Activated CD4-positive, alpha-beta memory T cell treated with anti-CD3 and anti-CD28 coated beads for 36 hours (primary cell): Measurements from ENCODE around the gene PML. TPM values are rescaled to one million over a fixed set of nuclear protein-coding genes. Genes with fewer than 3 reads are reported as not detected.
"Not testable (repeated sequence)": the region's sequence is repeated elsewhere in the genome, so short reads cannot be mapped to it uniquely, and the experiment has no call there.

ENCODE experiments used
- CTCF ChIA-PET: fragments of 350-600 bp; sonication (Branson Sonifier 250); formaldehyde crosslinking; loops from one replicate; lab custom pipeline; 2021; ENCODE audit warnings: antibody characterized with exemption, inconsistent platforms; lab: Charles Lee
- POLR2A ChIA-PET: fragments of 350-600 bp; sonication (Branson Sonifier 250); formaldehyde crosslinking; loops from one replicate; lab custom pipeline; 2021; ENCODE audit warnings: antibody characterized with exemption; lab: Charles Lee
- DNase-seq: peaks from one replicate; pipeline ENCODE4 v3.0.0-alpha.2; 2020
- H3K27ac Mint-ChIP-seq: one replicate; pipeline ENCODE4 v1.8.0; 2021; ENCODE audit warnings: mixed read lengths
- H3K27me3 Mint-ChIP-seq: one replicate; pipeline ENCODE4 v1.8.0; 2021; ENCODE audit warnings: mixed read lengths
- H3K36me3 Mint-ChIP-seq: one replicate; pipeline ENCODE4 v1.8.0; 2021; ENCODE audit warnings: mixed read lengths
- H3K4me1 Mint-ChIP-seq: one replicate; pipeline ENCODE4 v1.8.0; 2021; ENCODE audit warnings: low read depth, mixed read lengths
- H3K4me3 Mint-ChIP-seq: one replicate; pipeline ENCODE4 v1.8.0; 2021; ENCODE audit warnings: mild to moderate bottlenecking, mixed read lengths
- H3K9me3 Mint-ChIP-seq: one replicate; pipeline ENCODE4 v1.8.0; 2021; ENCODE audit warnings: mixed read lengths
- intact Hi-C: fragments of 100-400 bp; cut with micrococcal nuclease; formaldehyde crosslinking; loops from one replicate; pipeline ENCODE4 v1.15.1; 2023
- total RNA-seq, 2 experiments: library from RNA; stranded (reverse); gene quantifications; one replicate each; pipeline ENCODE4 v1.2.3, GENCODE V29; 2021

The PML gene
- total RNA-seq, 2 experiments from 2014 or later = 67.6 to 69.8 TPM

DNA sequence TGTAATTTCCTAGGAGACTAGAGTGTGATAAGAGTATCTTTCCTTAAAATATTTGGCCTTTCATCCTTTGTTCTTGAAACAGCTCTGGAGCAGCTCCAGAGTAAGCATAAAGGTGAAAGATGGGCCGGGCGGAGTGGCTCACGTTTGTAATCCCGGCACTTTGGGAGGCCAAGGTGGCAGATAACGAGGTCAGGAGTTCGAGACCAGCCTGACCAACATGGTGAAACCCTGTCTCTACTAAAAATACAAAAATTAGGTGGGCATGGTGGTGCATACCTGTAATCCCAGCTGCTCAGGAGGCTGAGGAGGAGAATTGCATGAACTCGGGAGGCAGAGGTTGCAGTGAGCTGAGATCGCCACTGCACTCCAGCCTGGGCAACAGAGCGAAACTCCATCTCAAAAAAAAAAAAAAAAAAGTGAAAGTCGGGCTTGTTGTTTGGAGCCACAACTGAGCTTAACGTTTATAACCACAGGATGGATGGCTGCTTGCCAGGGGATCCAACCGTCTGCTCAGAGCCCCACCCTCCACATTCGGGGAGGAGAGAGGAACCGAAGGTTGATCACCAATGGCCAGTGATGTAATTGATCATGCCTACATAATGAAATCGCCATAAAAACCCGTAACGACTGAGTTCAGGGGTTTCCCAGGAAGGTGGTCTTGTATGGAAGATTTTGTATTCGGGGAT lies 18.9 kb upstream of the PML start:
- CTCF ChIA-PET = interaction anchor here (0.6 to 8.6 kb wide), 11 partner anchors 10 to 298 kb away, joined by 3 to 98 read pairs (median 5); partner anchors contain the start of gene PML
- H3K36me3 Mint-ChIP-seq, H3K4me3 Mint-ChIP-seq, H3K27ac Mint-ChIP-seq, intact Hi-C loops, H3K9me3 Mint-ChIP-seq: not testable (repeated sequence)
- POLR2A ChIA-PET = interaction anchor here (1.3 kb wide), 1 partner anchor 31 kb away, joined by 5 read pairs; no protein-coding TSS in a partner anchor
- peak; percentile 59 for DNase-seq
- Mint-ChIP-seq H3K27me3 (peaks cover 19% of the 10 kb centered on the region), H3K4me1 (peaks cover 28% of the 10 kb centered on the region)

GRCh38 chr15:73978896-73979295 lies 15.6 kb upstream of the PML start:
- Mint-ChIP-seq H3K4me3 (no peak overlapping the region), H3K36me3 (peaks cover 7% of the 10 kb centered on the region), H3K27me3 (peaks cover 17% of the 10 kb centered on the region), H3K4me1 (peaks cover 44% of the 10 kb centered on the region), H3K9me3 (peaks cover 2% of the 10 kb centered on the region), H3K27ac (peak overlapping the region; percentile 4)
- no peak for DNase-seq
- POLR2A ChIA-PET = interaction anchor here (0.8 kb wide), 1 partner anchor 28 kb away, joined by 3 read pairs; no protein-coding TSS in a partner anchor
- CTCF ChIA-PET = interaction anchor here (0.6 to 1.8 kb wide), 5 partner anchors 14 to 69 kb away, joined by 3 to 5 read pairs (median 4); partner anchors contain the start of gene PML
- intact Hi-C loops = loop anchor here (2.0 kb wide), 1 partner anchor 16 kb away; the partner anchor contains the start of gene PML

DNA sequence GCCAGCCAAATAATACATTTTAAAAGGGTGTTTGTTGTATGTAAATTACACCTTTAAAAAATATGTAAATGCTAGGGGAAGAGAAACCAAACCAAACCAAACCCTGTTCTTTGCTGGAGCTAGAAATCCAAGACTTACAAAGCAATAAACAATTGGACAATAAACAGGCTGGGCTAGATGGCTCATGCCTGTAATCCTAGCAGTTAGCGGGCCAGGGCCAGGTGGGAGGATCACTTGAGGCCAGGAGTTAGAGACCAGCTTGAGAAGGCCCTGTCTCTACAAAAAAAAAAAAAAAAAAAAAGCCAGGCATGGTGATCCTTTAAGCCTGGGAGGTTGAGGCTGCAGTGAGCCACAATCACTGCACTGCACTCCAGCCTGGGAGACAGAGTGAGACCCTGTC lies 14.9 kb upstream of the PML start:
- H3K4me1 Mint-ChIP-seq = peaks cover 39% of the 10 kb centered on the region
- peaks cover 8% of the 10 kb centered on the region for H3K36me3 Mint-ChIP-seq
- H3K27ac Mint-ChIP-seq = no peak overlapping the region
- H3K9me3 Mint-ChIP-seq = no peaks in the 10 kb centered on the region
- CTCF ChIA-PET = interaction anchor here (1.5 kb wide), 2 partner anchors 13 to 68 kb away, joined by 4 to 5 read pairs; no protein-coding TSS in a partner anchor
- intact Hi-C loops = loop anchor here (2.0 kb wide), 1 partner anchor 15 kb away; the partner anchor contains the start of gene PML
- POLR2A ChIA-PET = interaction anchor here (0.8 kb wide), 1 partner anchor 27 kb away, joined by 3 read pairs; no protein-coding TSS in a partner anchor
- peaks cover 12% of the 10 kb centered on the region for H3K27me3 Mint-ChIP-seq
- DNase-seq = no peak
- no peak overlapping the region for H3K4me3 Mint-ChIP-seq

- Mint-ChIP-seq H3K9me3 (no peaks in the 10 kb centered on the region), H3K36me3 (peaks cover 6% of the 10 kb centered on the region), H3K4me1 (peaks cover 22% of the 10 kb centered on the region), H3K27ac (peak overlapping the region; percentile 82), H3K4me3 (peak overlapping the region; percentile 52), H3K27me3 (no peaks in the 10 kb centered on the region)
- intact Hi-C loops = loop anchor here (2.0 kb wide), 1 partner anchor 25 kb away; no protein-coding TSS in a partner anchor
- CTCF ChIA-PET = interaction anchor here (1.0 to 1.6 kb wide), 3 partner anchors 9 to 55 kb away, joined by 3 to 9 read pairs (median 4); no protein-coding TSS in a partner anchor
- DNase-seq = peak; percentile 50
- POLR2A ChIA-PET = interaction anchor here (1.1 to 1.6 kb wide), 5 partner anchors 9 to 25 kb away, joined by 3 to 9 read pairs (median 5); partner anchors contain the start of gene PML
Observed at GRCh38 chr15:73981761-73982221, 12.7 kb upstream of the PML start.

- Mint-ChIP-seq H3K4me3 (peak overlapping the region; percentile 52), H3K27me3 (no peaks in the 10 kb centered on the region), H3K4me1 (peaks cover 22% of the 10 kb centered on the region), H3K27ac (peak overlapping the region; percentile 82), H3K36me3 (peaks cover 6% of the 10 kb centered on the region), H3K9me3 (no peaks in the 10 kb centered on the region)
- CTCF ChIA-PET = interaction anchor here (1.0 to 1.6 kb wide), 6 partner anchors 10 to 72 kb away, joined by 3 to 9 read pairs (median 4); partner anchors contain the start of gene STOML1
- POLR2A ChIA-PET = interaction anchor here (1.1 to 1.6 kb wide), 6 partner anchors 9 to 24 kb away, joined by 3 to 9 read pairs (median 4); partner anchors contain the start of gene PML
- intact Hi-C loops = loop anchor here (2.0 kb wide), 1 partner anchor 24 kb away; no protein-coding TSS in a partner anchor
- peak; percentile 73 for DNase-seq
Observed at GRCh38 chr15:73982222-73982962, 12.1 kb upstream of the PML start.

DNA sequence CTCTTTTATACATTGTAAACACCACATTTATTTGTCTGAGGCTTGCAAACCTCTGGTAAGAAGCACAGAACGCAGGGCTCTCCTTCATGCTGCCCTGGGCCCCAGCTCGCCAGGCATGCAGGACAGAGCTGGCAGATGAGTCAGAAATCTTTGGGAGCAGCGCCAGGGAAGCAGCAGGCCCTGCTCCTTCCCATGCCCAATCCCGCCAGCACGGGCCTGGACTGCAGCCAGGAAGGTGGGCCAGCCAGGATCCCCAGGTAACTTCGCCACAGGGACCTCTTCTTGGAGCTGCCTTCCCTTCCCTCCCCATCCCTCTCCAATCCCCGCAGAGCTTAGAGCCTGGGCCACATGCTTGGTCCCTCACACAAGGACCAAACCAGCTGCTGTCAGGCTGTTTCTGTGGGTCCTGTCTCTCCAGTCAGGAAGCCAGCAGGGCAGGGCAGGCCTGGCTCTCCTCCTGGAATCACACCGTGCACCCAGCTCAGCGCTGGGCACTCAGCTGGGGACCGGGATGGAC lies 11.2 kb upstream of the PML start:
- intact Hi-C loops = loop anchor here (2.0 kb wide), 1 partner anchor 24 kb away; no protein-coding TSS in a partner anchor
- H3K4me1 Mint-ChIP-seq = peaks cover 22% of the 10 kb centered on the region
- H3K27ac Mint-ChIP-seq = no peak overlapping the region
- POLR2A ChIA-PET = interaction anchor here (1.3 kb wide), 1 partner anchor 13 kb away, joined by 4 read pairs; no protein-coding TSS in a partner anchor
- H3K4me3 Mint-ChIP-seq = no peak overlapping the region
- DNase-seq = no peak
- peaks cover 6% of the 10 kb centered on the region for H3K36me3 Mint-ChIP-seq
- CTCF ChIA-PET = interaction anchor here (1.0 to 1.6 kb wide), 4 partner anchors 9 to 71 kb away, joined by 3 to 5 read pairs (median 4); partner anchors contain the start of gene STOML1
- no peaks in the 10 kb centered on the region for H3K27me3 Mint-ChIP-seq
- H3K9me3 Mint-ChIP-seq = no peaks in the 10 kb centered on the region

DNA sequence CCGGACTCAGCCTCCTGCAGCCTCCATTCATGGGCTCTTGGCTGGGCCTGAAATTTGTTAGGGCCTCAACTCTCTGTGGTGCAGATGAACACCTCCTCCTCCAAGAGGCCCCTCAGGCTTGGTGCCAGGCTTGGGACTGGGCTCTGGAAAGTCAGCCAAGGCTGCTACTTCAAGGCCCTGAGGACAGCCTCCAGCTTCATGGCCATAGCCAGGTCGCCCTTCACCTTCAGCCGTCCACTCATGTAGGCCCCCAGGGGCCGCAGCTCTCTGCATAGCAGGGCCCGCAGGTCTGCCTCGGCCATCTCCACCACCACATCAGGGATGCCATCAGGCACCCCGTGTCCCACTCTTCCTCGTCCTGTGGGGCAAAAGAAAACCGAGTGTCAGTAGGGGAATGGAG lies 10.7 kb upstream of the PML start:
- intact Hi-C loops = loop anchor here (2.0 kb wide), 1 partner anchor 23 kb away; no protein-coding TSS in a partner anchor
- no peak for DNase-seq
- peaks cover 6% of the 10 kb centered on the region for H3K36me3 Mint-ChIP-seq
- CTCF ChIA-PET = interaction anchor here (1.0 to 1.6 kb wide), 4 partner anchors 8 to 71 kb away, joined by 3 to 5 read pairs (median 4); partner anchors contain the start of gene STOML1
- no peak overlapping the region for H3K4me3 Mint-ChIP-seq
- no peaks in the 10 kb centered on the region for H3K9me3 Mint-ChIP-seq
- H3K4me1 Mint-ChIP-seq = peaks cover 22% of the 10 kb centered on the region
- POLR2A ChIA-PET = no interaction called here
- H3K27ac Mint-ChIP-seq = no peak overlapping the region
- no peaks in the 10 kb centered on the region for H3K27me3 Mint-ChIP-seq

GRCh38 chr15:73984208-73984979 lies 10.1 kb upstream of the PML start:
- H3K4me1 Mint-ChIP-seq = peaks cover 19% of the 10 kb centered on the region
- DNase-seq = no peak
- no peak overlapping the region for H3K27ac Mint-ChIP-seq
- H3K36me3 Mint-ChIP-seq = peaks cover 6% of the 10 kb centered on the region
- intact Hi-C loops = no loop called here
- CTCF ChIA-PET = interaction anchor here (1.2 to 1.6 kb wide), 2 partner anchors 10 to 13 kb away, joined by 4 to 5 read pairs; partner anchors contain the start of gene PML
- H3K4me3 Mint-ChIP-seq = no peak overlapping the region
- no peaks in the 10 kb centered on the region for H3K9me3 Mint-ChIP-seq
- POLR2A ChIA-PET = no interaction called here
- no peaks in the 10 kb centered on the region for H3K27me3 Mint-ChIP-seq

DNA sequence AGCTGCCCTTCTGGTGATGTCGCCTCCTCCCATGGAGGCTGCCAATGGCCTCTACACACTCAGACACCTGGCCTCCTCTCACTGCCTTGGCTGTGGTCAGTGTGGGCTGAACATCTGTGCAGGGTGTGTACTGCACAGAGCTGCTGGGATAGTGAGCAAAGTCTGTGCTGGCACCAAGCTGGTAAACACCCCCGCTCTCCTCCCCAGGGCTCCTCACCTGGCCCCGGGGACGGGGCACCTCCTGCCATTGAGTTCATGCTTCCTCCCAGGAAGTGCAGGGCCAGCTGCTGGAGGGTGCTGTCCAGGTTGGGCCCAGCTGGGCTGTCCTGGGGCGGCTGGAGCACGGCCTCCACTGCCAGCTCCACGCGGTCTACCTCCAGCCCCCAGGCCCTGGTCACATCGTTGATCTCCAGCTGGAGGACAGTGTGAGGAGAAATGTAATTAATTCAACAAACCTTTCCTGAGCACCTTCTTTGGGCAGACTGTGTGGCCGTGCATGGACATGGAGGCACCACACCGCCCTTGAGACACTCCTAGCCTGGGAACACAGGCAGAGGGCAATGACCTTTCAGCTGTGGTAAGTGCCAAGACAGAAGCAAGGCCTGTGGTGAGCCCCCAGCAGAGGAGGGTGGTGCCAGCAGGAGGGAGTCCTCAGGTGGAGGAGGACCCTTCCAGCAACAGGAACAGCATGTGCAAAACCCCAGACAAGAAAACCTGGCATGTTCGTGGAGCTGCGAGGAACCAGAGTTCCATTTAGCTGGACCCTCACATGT lies 9.2 kb upstream of the PML start:
- Mint-ChIP-seq H3K27ac (no peak overlapping the region), H3K27me3 (no peaks in the 10 kb centered on the region), H3K9me3 (no peaks in the 10 kb centered on the region), H3K4me3 (no peak overlapping the region), H3K4me1 (peaks cover 19% of the 10 kb centered on the region), H3K36me3 (peaks cover 6% of the 10 kb centered on the region)
- ChIA-PET CTCF (interaction anchor here (0.5 to 1.4 kb wide), 3 partner anchors 9 to 747 kb away, joined by 3 to 8 read pairs (median 4); partner anchors contain the start of gene PML), POLR2A (interaction anchor here (0.5 kb wide), 2 partner anchors 69 to 811 kb away, joined by 3 read pairs; no protein-coding TSS in a partner anchor)
- intact Hi-C loops = no loop called here
- no peak for DNase-seq
